ENCODE data around the gene SCRG1.

SCRG1 gene

DNA sequence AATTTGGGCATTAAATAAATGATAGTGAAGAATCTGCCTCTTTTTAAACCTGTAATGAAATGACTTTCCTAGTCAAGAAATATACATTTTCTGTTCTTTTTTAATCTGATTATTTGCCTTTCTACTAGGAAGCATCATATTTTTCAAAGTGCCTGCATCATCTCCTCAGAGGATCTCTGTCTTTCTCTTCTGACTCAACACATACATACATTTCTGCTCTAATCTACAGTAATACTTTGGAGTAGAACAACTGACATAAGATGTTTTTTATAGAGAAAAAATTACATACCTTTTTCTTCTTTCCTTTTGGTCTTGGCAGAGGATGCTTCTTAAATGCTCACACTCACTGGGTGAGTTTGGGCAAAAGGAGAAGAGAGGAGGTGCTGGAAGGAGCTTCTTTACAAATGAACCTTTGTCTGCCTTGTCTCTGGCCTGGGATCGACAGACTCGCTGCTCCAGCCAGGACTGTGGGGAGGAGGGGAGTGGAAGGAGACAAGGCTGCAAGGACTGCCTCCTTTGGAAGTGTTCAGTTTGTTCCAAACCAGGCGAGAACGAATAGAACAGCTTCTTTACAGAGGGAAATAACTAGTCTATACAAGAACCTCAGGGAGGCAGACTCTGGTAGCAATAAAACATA, at the start of gene SCRG1:
Gene SCRG1 (minus strand): TSS at position 338 of the 637 bp plus-strand sequence. CDS start 7,702 bp downstream, outside the sequence.
- DNase-seq, result no peak

DNA sequence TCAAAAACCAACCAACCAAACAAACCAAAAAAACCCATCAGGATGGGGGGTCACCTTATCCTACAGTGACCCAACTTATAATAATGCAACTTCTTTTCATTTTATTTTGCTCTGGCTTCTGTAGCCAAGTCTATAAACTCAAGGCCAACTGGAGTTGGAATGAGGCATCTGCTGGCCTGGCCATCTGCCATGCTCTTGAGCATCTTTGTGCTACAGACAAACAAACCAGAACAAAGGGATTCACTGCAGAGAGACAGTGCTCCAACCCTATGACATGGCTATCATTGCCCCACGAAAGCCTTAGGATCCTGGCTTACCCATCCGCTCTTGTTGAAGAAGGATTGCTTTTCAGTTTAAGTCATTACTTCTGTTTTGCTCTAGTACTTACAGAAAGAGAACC, 49.2 kb upstream of the SCRG1 start:
- DNase-seq, result peak; percentile 91

DNA sequence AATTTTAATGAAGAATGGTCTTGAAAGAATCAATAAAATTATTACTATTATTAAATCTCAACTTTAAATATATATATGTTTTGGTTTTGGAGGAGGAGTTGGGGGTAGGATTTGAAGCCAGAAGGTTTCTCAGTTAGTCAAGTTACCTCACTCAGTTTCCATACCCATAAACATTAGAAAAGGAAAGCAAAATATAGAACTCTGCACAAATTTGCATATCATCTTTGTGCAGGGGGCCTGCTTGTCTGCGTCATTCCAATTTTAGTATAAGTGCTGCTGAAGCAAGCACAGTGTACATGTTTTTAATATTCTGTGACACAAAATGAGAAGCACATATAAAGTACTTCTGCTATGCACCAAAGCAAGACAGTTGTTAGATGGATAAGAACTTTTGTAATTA, 47.5 kb upstream of the SCRG1 start:
- DNase-seq, result no peak

DNA sequence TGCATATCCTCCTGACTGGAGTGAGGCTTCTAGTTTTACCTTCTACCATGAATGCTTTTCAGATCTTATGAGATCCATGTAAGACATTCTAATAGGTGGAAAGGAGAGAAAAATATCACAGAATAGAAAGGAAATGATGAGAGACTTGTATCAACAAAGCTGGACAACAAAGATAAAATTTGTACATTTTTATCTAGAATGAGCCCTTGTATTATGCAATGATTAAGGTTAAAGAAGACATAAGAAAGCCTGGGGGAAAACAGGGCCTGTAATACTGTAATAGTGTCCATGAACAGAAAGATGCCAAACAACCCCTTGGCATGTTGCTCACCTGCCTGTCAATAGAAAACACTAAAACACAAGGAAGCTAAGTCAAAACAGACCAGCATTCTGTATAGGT, 44.2 kb upstream of the SCRG1 start:
- DNase-seq, result no peak

DNA sequence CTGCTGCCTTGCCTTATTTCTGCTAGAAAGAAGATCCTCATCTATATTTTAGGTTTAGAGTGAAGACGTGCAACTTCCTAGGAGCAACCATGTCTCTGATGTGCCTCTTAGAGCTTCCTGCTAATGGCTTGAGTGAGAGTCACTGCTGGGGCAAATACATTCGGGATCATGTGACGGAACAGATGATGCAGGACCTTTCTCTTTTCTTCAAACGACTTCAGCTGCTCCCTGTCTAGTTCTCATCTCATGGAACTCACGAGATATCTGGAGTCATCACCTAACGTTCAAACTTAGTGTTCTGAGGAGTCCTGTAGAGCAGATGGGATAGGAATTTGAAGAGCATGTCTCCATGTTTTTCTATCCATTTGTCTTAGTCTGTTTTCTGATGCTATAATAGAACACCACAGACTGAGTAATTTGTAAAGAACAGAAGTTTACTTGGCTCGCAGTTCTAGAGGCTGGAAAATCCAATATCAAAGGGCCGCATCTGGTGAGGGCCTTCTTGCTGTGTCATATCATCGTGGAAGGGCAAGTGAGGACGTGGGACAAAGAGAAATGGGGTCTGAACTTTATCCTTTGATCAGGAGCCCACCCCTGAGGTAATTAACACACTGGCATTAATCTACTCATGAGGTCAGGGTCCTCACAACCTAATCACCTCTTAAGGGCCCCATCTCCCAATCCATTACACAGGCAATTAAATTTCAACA, 43.5 kb upstream of the SCRG1 start:
- no peak for DNase-seq

DNA sequence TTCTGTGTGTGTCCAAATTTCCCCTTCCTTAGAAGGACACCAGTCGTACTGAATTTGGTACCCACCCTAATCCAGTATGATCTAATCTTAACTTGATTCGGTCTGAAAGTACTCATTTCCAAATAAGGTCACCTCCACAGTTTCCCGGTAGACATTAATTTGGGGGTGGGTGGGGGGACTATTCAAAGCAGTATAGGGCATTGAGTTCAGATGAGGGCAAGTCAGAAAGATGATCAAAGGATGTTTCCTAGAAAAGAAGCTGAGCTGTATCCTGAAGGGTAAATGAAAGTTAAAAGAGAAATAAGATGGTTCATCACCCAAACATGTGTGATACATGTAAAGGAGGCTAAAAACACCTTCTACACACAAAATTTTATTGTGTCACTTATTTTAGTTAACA, 42.0 kb upstream of the SCRG1 start:
- no peak for DNase-seq

DNA sequence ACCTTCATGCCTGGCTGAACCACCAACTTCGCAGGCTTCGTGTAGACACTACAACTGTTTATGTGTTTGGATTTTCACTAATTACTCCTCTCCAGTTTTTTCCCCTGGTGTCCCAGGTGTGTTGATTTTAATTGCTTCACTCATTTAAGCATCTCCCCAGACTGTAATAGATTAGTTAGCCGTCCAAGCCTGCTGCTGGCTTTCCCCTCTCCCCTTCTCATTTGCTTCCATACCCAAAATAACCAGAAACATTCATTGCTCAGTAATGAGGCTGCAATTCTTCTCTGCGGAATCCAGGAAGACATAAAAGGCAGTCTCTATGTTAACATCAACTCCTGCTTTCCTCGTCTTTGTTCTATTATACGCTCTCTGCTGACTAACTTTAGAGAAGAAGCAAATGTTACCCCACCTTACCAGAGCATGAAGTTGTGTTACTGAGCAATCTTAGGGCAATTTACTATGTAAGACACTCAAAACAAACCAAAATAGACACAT, 37.9 kb upstream of the SCRG1 start:
- no peak for DNase-seq

DNA sequence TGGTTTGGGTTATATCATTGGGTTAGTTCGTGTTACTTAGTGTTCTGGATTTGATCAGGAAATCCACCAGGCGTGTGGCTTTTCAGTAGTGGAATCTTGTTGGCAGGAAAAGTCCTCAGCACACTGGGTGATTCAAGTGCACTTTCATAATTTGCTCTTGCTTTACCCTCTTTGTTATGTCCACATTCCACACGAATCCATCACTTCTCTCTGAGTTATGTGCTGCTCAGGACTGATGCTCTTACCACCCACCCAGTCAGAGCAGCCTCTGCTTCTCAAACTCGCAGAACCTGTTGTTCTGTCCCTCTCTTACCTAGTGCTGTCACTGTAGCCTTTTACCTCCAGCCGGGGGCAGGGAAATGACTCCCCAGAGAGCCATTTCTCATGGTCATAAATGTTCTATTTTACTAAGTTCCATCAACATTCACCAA, 37.2 kb upstream of the SCRG1 start:
- no peak for DNase-seq

DNA sequence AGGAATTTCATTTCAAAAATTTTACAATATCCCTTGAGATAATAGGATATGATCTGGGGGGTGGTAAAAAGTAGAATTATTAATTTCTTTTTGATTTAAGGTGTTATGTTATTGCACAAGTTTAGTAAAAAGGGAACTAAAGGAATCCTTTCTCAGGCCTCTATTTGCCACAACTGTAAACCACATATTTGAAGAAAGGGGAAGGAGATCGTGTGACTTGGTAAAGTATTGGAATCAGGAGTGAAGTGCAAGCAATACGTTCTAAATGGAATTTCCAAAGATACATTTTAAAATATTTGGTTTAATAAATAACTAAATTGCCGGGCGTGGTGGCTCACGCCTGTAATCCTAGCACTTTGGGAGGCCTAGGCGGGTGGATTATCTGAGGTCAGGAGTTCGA, 35.3 kb upstream of the SCRG1 start:
- no peak for DNase-seq

DNA sequence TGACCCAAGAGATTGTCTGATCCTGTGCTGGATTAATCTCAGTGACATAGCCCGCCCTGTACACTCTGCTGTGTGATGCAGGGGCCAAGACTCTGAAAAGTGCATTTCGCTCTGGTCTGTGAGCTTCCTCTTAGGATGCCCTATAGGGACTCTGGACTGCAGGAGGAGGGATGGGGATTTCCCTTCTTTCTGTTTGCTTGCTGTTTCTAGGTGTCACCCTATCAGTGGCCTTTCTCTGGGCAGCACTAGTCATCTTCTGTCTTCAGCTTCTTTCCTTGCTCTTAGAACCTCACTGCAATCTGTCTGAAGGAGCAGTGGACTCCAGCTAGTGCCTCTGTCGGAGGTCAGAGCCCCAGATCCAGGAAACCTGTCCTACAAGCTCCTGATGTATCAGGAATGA, 34.5 kb upstream of the SCRG1 start:
- no peak for DNase-seq

DNA sequence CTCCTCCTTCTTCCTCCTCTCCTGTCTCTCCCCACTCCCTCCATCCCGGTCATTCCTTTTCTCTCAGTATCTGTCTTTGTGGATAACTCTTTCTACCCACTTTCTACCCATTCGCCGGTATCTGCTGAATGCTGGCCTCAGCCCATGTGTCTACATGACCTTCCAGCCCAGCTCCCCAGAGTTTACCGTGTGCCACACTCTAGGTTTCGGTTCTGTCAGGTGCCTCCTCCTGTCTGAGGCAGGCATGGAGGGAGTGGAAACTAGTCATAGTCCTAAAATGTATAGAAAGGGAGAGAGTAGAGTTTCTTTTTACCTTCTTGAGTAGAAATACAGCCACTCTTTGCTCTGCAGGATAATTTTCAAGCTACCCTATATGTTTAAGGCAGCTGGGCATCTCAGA, 33.5 kb upstream of the SCRG1 start:
- DNase-seq, result no peak

DNA sequence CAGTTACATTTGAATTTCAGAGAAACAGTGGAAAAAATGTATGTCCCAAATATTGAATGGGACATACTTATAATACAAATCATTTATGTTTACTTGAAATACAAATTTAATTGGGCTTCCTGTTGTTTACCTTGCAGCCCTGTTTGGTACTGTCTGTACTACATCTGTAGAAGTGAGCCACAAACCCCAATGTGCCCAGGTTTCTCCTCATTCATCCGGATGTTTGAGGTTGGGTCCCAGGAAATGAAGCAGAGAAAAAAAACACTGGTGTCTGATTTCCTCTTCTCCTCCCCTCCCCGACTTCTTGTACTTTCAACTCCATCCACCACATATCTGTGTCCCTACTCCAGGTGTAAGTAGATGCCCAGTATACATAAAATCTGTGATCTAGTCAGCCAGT, 27.1 kb upstream of the SCRG1 start:
- DNase-seq, result no peak

DNA sequence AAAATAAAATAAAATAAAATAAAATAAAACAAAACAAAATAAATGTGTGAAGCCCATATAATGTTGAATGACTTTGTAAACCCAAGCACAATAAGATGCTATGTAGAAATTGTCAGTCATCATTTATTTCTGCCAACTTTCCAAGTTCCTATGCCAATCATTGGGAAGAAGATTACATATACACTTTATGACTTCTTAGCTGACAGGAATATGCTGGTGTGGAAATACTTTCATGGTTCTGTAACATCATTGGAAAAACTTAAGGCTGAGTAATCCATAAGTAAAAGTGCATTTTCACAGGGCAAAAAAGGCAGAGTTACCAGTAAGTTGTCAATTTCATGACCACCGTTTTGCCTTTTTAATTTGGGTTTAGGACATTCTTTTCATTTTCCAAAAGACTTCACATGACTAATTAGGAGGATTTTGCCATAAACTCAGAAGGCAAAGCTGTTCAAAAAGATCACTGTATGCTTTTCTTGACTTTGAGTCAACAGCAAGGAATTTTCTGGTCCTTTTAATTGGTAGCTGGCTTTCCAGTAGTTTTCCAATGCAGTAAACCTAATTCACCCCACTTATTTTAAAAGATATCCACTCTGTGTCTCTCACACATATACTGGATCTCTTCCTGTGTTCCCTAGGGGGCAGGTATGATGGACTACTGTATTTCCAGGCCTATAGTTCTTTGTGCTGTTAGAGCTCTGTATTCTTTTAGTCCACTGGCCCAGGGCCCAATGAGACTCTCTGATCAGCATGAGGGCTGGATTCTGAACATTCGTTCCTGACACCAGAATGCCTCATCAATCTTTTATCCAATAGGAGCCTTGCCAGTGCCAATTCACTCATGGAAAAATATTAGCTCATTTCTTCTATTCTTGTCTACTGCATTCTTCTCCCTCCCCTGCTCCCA, 26.2 kb upstream of the SCRG1 start:
- DNase-seq, result no peak

DNA sequence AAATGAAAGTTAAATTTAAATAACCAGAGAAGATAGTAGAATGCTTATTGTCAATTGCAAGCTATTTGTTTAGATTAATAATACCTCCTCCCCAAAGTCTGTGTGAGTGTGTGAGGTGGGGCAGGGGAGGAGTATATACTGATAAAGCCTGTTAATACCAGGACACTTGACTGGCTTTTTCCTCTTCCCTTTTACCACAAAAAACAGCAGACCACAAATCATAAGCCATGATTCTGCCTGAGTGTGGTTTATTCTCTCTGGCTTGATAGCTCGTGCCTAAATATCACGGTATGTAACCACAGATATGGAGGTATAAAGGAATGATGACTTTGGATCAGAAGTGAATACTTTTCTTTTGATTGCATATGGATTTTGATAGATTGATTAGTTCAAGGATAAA, 21.9 kb upstream of the SCRG1 start:
- DNase-seq, result no peak

DNA sequence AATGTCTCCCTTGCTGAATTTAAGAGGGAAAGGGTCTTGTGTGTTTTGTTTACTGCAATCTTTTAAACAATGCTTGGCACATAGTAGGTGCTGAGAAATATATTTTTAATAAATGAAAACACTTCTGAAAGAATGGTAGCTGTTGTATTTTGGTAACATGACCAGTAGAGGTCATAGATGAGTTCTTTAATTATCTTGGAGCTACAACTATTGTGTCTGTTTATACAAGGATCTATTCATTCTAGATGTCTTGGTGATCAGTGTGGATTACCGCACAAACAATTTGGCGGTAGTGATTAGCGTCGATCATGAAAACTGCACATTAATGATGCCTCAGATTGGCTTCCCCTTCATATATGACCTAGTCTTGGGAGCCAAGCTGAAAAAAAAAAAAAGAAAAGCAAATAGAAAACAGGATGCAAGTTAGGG, 21.4 kb upstream of the SCRG1 start:
- DNase-seq, result peak; percentile 28

DNA sequence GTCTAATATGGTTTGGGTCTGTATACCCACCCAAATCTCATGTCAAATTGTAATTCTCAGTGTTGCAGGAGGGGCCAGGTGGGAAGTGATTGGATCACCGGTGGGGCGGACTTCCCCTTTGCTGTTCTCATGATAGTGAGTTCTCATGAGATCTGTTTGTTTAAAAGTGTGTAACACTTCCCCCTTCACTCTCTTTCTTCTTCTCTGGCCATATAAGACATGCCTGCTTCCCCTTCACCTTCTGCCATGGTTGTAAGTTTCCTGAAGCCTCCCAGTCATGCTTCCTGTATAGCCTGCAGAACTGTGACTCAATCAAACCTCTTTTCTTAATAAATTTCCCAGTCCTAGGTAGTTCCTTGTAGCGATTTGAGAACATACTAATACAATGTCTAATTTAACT, 19.7 kb upstream of the SCRG1 start:
- no peak for DNase-seq

DNA sequence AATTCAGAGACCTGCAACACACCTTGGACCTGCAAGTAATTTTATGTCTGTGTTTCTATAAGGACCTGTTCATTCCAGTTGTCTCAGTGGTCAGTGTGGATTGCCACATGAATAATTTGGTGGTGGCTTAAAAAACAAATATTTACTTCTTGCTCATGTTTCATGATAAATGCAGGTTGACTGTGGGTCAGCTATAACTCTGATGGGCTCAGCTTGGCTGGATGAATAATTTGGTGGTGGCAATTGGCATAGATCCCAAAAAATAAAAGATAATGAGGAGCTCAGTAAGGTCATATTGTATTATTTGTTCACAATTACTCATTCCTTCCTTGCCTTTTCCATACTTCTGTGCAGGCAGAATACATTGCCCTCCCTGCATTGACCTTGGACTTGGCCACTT, 18.9 kb upstream of the SCRG1 start:
- no peak for DNase-seq

DNA sequence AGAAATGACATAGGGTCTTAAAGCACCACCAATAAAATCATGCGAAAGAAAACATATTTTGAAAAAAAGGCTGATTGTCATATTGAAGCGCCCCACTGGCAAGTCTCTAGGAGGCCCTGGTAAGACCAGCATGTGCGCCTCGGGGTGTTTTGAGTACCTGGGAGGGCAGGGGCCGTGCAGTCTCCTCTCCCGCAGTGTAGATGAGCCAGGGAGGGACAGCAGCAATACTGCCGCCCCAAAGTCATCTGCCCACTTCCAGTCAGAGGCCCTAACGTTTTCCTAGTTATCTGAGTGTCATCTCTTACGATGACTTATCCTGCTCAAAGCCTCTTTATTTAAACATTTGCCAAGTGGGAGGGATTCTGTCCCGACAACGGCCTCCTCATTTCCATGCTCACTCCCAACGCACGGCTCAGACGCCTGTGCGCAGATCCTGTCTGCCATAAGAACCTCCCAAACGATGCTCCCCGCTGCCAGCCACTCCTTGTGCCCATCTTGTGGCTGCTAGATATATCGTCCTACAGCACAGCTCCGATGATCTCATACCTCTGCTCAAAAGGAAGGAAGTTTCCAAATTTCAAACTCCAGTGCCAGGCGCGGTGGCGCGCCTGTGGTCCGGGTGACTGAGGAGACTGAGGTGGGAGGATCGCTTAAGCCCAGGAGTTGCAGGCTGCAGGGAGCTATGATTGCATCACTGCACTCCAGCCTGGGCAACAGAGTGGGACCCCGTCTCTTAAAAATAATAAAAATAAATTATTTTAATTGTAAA, 17.2 kb upstream of the SCRG1 start:
- DNase-seq, result no peak

DNA sequence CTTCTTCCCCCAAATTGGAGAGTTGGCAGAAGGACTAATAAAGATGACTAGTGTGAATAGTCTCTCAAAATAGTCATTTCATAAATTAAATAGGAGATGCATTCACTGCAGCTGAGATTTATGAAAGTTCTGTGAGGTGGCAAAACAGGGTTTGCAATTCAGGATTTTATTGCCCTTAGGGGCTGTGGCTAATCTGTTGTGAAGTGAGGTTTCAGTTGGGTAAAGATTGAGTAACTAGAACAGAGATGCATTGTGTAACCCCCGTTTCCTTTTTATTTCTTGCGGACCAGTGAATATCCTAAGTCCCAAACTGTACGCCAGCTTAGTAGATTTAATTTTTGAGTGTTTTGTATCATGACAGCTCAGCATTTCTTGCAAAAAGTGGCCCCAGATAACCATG, 16.2 kb upstream of the SCRG1 start:
- DNase-seq, result no peak

DNA sequence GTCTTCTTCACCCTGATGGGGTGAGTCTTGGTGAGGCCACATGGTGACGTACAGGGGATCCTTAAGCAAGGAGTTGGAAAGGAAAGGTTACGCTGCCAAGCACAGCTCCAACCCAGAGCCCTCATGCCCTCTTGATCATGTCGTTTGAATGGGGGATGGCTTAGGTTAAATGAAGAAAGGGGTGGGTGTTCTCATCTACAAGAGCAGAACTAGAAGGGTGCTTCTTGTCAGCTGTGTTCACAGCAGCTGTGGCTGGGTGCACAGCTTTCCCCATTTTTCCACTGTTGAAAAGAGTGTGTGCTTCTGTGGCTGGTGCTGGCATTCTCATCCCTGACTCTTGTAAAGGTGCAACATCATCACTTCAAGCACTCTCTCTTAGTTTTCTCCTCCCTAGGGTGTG, 15.5 kb upstream of the SCRG1 start:
- no peak for DNase-seq

DNA sequence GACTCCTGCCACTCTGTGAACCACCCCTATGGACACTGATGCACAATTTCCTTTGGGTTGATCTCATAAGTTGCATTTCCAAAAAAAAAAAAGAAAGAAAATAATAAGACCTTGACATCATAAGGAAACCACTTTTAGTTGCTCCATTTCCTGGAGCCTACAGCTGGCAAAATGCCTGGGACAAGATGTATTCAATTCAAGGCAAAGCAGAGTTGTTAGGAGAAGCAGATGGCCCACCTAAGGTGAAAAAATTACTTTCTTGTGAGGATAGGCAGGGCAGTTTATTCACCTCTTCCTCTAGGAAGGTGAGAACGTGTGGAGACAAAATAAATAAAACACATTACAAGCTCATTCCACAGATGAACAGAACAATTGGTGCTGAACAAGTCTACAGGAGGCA, 14.1 kb upstream of the SCRG1 start:
- no peak for DNase-seq

DNA sequence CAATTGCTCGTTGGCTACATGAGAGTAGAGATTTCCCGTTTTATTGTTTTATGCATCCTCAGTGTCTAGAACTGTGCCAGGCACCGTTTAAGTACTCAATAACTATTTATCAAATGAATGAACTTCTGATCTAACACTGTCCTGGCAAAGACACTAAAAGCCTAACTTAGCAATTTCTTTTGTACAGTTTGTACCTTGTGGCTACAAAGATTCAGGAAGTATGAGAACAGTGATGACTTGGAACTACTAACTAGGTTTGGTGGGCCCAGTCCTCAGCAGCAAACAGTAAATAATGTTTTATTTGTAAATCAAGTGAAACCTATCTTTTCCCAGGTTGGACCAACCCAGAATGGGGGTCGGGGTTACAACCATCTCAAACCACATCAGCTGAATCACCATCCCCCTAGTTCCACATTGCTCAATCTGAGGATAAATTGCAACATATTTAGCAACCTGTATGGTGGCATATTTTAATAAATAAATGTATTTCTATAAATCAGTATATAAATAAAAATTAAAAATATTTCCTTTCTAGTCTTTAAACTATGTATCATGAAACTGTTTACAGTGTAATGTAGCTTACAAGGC, 12.3 kb upstream of the SCRG1 start:
- no peak for DNase-seq
